ENCODE data around the gene DHX29.
A peak's percentile ranks its signal among the peaks of the same experiment; 100 is the strongest.

The DHX29 gene

GRCh38 chr5:55313870-55314617, 6.5 kb upstream of the DHX29 start:
- DNase-seq (ENCODE audit: low spot score), result no peak

- peak; percentile 19 for DNase-seq (ENCODE audit: low spot score)
Observed at GRCh38 chr5:55308254-55308836, 851 bp upstream of the DHX29 start.

- no peak for DNase-seq (ENCODE audit: low spot score)
Observed at GRCh38 chr5:55306641-55307382, 682 bp downstream of the DHX29 start.

- DNase-seq (ENCODE audit: low spot score), result no peak
Observed at GRCh38 chr5:55305345-55305744, 2.1 kb downstream of the DHX29 start.

GRCh38 chr5:55304584-55304983, 2.9 kb downstream of the DHX29 start:
- DNase-seq (ENCODE audit: low spot score), result no peak

GRCh38 chr5:55303238-55303690, 4.2 kb downstream of the DHX29 start:
- no peak for DNase-seq (ENCODE audit: low spot score)

- no peak for DNase-seq (ENCODE audit: low spot score)
Observed at GRCh38 chr5:55300890-55301289, 6.6 kb downstream of the DHX29 start.

GRCh38 chr5:55294935-55295334, 12.6 kb downstream of the DHX29 start:
- no peak for DNase-seq (ENCODE audit: low spot score)

GRCh38 chr5:55290991-55291390, 16.5 kb downstream of the DHX29 start:
- no peak for DNase-seq (ENCODE audit: low spot score)

GRCh38 chr5:55289808-55290207, 17.7 kb downstream of the DHX29 start:
- no peak for DNase-seq (ENCODE audit: low spot score)

GRCh38 chr5:55286411-55286933, 21.0 kb downstream of the DHX29 start:
- DNase-seq (ENCODE audit: low spot score), result no peak

- DNase-seq (ENCODE audit: low spot score), result no peak
Observed at GRCh38 chr5:55278778-55279177, 28.7 kb downstream of the DHX29 start.

- no peak for DNase-seq (ENCODE audit: low spot score)
Observed at GRCh38 chr5:55276771-55277170, 30.7 kb downstream of the DHX29 start.

- no peak for DNase-seq (ENCODE audit: low spot score)
Observed at GRCh38 chr5:55258339-55258738, 49.2 kb downstream of the DHX29 start.

GRCh38 chr5:55254802-55255201, 52.7 kb downstream of the DHX29 start:
- no peak for DNase-seq (ENCODE audit: low spot score)

GRCh38 chr5:55250064-55250463, 57.4 kb downstream of the DHX29 start:
- no peak for DNase-seq (ENCODE audit: low spot score)

- no peak for DNase-seq (ENCODE audit: low spot score)
Observed at GRCh38 chr5:55241746-55242145, 65.7 kb downstream of the DHX29 start.

- DNase-seq (ENCODE audit: low spot score), result no peak
Observed at GRCh38 chr5:55236800-55237199, 70.7 kb downstream of the DHX29 start.

- DNase-seq (ENCODE audit: low spot score), result no peak
Observed at GRCh38 chr5:55234121-55234700, 73.3 kb downstream of the DHX29 start.

- peak; percentile 56 for DNase-seq (ENCODE audit: low spot score)
Observed at GRCh38 chr5:55232985-55233928, 74.2 kb downstream of the DHX29 start, which contains the start of gene CCNO. TSS of gene CCNO (minus strand) at chr5:55233608. CDS start at chr5:55233523, 85 bp downstream.

All from CD4-positive, alpha-beta T cell treated with Interleukin-2 at 100 ng/mL for 4 hours (primary cell).